Heart right ventricle (tissue), 16 donors: ENCODE data around the gene RIMKLA. TPM values are rescaled to one million over a fixed set of nuclear protein-coding genes. Genes with fewer than 3 reads are reported as not detected.

ENCODE experiments used
- ATAC-seq, 8 donors: fragments of 200-7000 bp; cut with Tn5 transposase; one replicate each; pipeline ENCODE4 v1.9.1; 2020; ENCODE audit warnings: mild to moderate bottlenecking in 8 of 8, moderate library complexity in 8 of 8, moderate number of reproducible peaks in 1 of 8
- DNase-seq, 2 donors: peaks; one replicate each; pipeline ENCODE4 v3.0.0-alpha.2; 2020
- H3K27ac ChIP-seq, 10 donors: fragments of 200-600 bp; sonication (generic) in 2 of 10; one replicate each; pipeline versions ENCODE4 v1.5.0 to v1.8.0; 2020 to 2022; ENCODE audit warnings: mild to moderate bottlenecking in 3 of 10
- H3K27me3 ChIP-seq, 7 donors: fragments of 200-600 bp; one replicate each; pipeline ENCODE4 v1.8.0; 2021 to 2022; ENCODE audit warnings: mild to moderate bottlenecking in 2 of 7
- H3K36me3 ChIP-seq, 9 donors: fragments of 200-600 bp; sonication (generic) in 1 of 9; one replicate each; pipeline versions ENCODE4 v1.5.0 to v1.8.0; 2020 to 2022; ENCODE audit warnings: mild to moderate bottlenecking in 2 of 9
- H3K4me1 ChIP-seq, 9 donors: fragments of 200-600 bp; sonication (generic) in 1 of 9; one replicate each; pipeline versions ENCODE4 v1.5.0 to v1.8.0; 2020 to 2022; ENCODE audit warnings: mild to moderate bottlenecking in 4 of 9
- H3K4me3 ChIP-seq, 10 donors: fragments of 200-600 bp; sonication (generic) in 2 of 10; one replicate each; pipeline versions ENCODE4 v1.5.0 to v1.8.0; 2020 to 2022; ENCODE audit warnings: mild to moderate bottlenecking in 7 of 10, moderate library complexity in 2 of 10
- H3K9me3 ChIP-seq, 11 donors: fragments of 200-600 bp in 10 of 11; sonication (generic) in 2 of 11; one replicate each; pipeline versions ENCODE4 v1.5.0 to v1.8.0; 2013 to 2022; ENCODE audit warnings: mild to moderate bottlenecking in 2 of 11, control low read depth in 1 of 11, moderate library complexity in 1 of 11
- WGBS, 2 donors: extraction: QIAGEN DNeasy Blood & Tissue Kit; methylation state at CpG; one replicate each; pipeline ENCODE4 v1.1.7; 2013; ENCODE audit warnings: inconsistent platforms in 1 of 2; 5-methylcytosine and 5-hydroxymethylcytosine counted together
- intact Hi-C, 10 donors: fragments of 100-400 bp; cut with DNase I; formaldehyde crosslinking; loops; one replicate each; pipeline versions ENCODE4 v1.11.1 to v1.14.2; 2022
- polyA plus RNA-seq, 2 donors: library from polyadenylated mRNA; stranded (reverse); fragments of 200-250 nt; gene quantifications; one replicate each; pipeline ENCODE4 v1.2.3, GENCODE V29; 2013
- total RNA-seq, 10 donors: library from RNA; stranded (reverse); fragmentation: NEBNext Ultra II Directional in 3 of 10; extraction: Animal tissue kit (Norgen Biotek cat#: 25700) in 3 of 10; gene quantifications; one replicate each; pipeline versions ENCODE4 v1.2.1 to v1.2.4, GENCODE V29; 2021 to 2023
- TF ChIP-seq, protein P1 (sequence below), 9 donors: fragments of 200-600 bp; sonication (generic) in 2 of 9; IDR thresholded peaks; one replicate each; pipeline versions ENCODE4 v1.5.0 to v1.8.0; 2021 to 2022; ENCODE audit warnings: antibody characterized with exemption in 9 of 9, mild to moderate bottlenecking in 5 of 9, moderate library complexity in 1 of 9
- donor health status: Arrhythmogenic right ventricular cardiomyopathy.
- donor health status: ischemic (EF 13 %, LVEDD 7.1; RV severe dilation, severe dysfunction).
- donor health status: healthy with polysubstance abuse.
- donor health status: DM: no; HTN: yes; CAD: no.
- donor health status: DM: no; HTN: no; CAD: no.
- donor health status: ischemic (EF 25% LVEDD 6.9; RV normal size, moderate dysfunction).
- donor health status: ischemic (EF 25% LVEDD 5.7; RV mildly dilated, moderate dysfunction).
- donor health status: healthy.
- donor health status: DM: yes; HTN: yes; CAD: no.
- donor health status: Ischemic cardiomyopathy.
- donor health status: ischemic (EF 35%, LVEDD 5.7; RV mildly dilated, moderate dysfunction).
- donor health status: nonischemic (EF 11% LVEDD 7.7; RV severe dilation, severe dysfunction).
- donor health status: DM: yes; HTN: yes; CAD: no.
- donor health status: PGD.
- donor health status: ischemic (EF 29% LVEDD 5.4; RV normal size, mild dysfunction).
- donor health status: nonischemic (EF 23%, LVEDD 6.1; RV moderate dilation, normal function).

RIMKLA gene
- total and polyA plus RNA-seq, 12 donors = 0.80 to 16.7 (median 8.3) TPM

DNA sequence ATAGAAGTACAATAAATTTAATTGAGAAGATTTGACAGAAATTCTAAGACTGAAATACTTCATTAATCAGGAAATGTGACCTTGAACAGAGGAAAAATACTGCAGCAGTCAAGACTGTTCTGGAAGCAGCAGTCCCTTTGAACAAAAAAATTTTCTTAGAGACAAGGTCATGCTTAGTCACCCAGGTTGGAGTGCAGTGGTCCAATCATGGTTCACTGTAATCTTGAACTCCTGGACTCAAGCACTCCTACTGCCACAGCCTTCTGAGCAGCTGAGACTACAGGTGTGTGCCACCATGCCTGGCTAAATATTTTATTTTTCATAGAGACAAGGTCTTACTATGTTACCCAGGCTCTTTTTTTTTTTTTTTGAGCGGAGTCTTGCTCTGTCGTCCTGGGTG is 80.6 kb downstream of the RIMKLA start:
- WGBS, 2 donors = 74 to 84% methylated on average over 2 of the region's 2 CpGs
- H3K4me1 ChIP-seq = peaks cover 8 to 39% (median 32%) of the 10 kb centered on the region in 9 donors
- ATAC-seq (no peak), DNase-seq (no peak)
- H3K27ac ChIP-seq = no peak overlapping the region
- H3K36me3 ChIP-seq = peaks cover 0 to 43% (median 17%) of the 10 kb centered on the region in 9 donors
- no peaks in the 10 kb centered on the region for H3K27me3 ChIP-seq
- TF ChIP-seq, protein P1, sequence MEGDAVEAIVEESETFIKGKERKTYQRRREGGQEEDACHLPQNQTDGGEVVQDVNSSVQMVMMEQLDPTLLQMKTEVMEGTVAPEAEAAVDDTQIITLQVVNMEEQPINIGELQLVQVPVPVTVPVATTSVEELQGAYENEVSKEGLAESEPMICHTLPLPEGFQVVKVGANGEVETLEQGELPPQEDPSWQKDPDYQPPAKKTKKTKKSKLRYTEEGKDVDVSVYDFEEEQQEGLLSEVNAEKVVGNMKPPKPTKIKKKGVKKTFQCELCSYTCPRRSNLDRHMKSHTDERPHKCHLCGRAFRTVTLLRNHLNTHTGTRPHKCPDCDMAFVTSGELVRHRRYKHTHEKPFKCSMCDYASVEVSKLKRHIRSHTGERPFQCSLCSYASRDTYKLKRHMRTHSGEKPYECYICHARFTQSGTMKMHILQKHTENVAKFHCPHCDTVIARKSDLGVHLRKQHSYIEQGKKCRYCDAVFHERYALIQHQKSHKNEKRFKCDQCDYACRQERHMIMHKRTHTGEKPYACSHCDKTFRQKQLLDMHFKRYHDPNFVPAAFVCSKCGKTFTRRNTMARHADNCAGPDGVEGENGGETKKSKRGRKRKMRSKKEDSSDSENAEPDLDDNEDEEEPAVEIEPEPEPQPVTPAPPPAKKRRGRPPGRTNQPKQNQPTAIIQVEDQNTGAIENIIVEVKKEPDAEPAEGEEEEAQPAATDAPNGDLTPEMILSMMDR (IDR thresholded peaks at IDR 0.05) = no peak
- intact Hi-C loops = loop anchor here in 3 of 10 donors (5.0 to 10.0 kb wide), 3 partner anchors 124 to 286 kb away; partner anchors contain the start of genes FOXJ3 (in 1 of the 3) and PPIH (in 1 of the 3)
- no peaks in the 10 kb centered on the region for H3K9me3 ChIP-seq
- no peak overlapping the region for H3K4me3 ChIP-seq

DNA sequence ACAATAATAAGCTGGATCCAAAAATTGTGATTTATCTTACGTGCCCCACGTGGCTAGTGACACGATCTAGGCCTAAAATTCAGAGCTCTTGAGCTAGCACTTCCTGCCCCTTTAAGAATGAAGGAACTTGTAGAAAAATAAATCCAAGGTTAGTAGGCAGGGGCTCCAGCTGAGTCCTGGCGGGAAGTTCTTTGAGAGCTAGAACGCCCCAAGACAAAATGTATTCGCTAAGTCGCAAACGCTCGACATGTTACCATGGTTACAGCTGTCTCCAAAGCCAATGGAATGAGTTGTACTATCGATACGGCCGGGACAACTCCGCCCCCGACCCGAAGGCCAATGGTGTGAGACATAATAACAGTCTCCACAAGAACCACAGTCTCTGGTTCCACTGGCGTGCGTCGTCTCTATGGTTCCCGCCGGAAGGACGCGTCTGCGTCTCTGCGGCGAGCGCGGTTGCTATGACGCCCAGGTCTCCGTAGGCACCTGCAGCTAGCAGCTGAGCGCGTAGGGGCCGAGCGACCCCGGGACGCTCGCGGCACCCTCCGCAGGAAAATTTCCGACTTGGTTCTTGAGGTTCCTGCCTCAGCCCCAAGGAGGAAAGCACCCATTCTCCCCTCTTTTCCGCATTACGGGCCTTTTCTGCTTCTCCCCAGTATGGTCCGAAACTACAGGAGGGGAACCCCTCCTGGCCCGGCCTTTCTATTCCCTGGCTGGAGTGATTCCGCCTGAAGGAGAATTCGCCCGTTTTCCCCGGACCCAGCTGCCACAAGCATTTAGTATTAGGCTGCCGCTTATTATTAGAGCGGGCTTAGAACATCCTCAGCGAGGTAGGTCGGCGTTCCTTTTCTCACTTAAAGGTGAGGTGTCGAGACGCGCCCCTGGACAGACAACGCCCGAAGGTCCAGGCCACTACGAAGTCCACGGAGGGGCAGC is 82.5 kb downstream of the RIMKLA start, which contains the start of gene CCDC30:
Gene CCDC30 (plus strand): TSS at position 459 of the 936 bp plus-strand sequence. CDS start 17,266 bp downstream, outside the sequence.
- TF ChIP-seq, protein P1 (IDR thresholded peaks at IDR 0.05) = no peak
- peak within 1 kb of the TSS in 6 of 10 donors; percentile 28 to 61 (median 51) for H3K27ac ChIP-seq
- peaks cover 0 to 25% (median 19%) of the 10 kb centered on the region in 9 donors for H3K4me1 ChIP-seq
- H3K27me3 ChIP-seq = no peaks in the 10 kb centered on the region
- 1% methylated on average over 59 of the region's 59 CpGs for WGBS, 2 donors
- peak within 1 kb of the TSS; percentile 47 to 89 (median 76) for H3K4me3 ChIP-seq
- peak; percentile 90 to 96 for DNase-seq
- intact Hi-C loops = loop anchor here in 3 of 10 donors (5.0 to 10.0 kb wide), 3 partner anchors 126 to 288 kb away; partner anchors contain the start of genes FOXJ3 (in 1 of the 3) and PPIH (in 1 of the 3)
- H3K36me3 ChIP-seq = peaks cover 0 to 35% (median 17%) of the 10 kb centered on the region in 9 donors
- H3K9me3 ChIP-seq = no peaks in the 10 kb centered on the region
- peak; percentile 99 to 100 (median 100) for ATAC-seq

DNA sequence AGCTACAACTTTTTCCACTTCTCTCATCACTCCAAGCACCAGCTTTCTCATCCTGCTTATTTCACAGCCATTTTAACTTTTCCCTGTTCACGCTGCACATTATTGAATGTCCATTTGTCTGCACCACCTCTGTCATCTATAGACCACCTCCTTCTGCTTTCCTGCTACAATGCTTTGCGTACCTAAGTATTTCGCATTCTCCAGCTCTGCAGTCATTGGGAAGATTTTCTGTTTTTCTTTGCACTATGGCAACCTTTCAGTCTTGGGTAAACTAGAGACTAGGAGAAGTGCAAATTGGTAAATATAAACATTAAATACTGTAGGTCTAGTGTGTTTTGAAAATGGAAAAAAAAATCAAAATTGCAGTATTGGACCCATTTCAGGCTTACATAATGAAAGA is 83.3 kb downstream of the RIMKLA start:
- H3K36me3 ChIP-seq = peaks cover 0 to 27% (median 17%) of the 10 kb centered on the region in 9 donors
- no peaks in the 10 kb centered on the region for H3K27me3 ChIP-seq
- H3K4me1 ChIP-seq = peaks cover 0 to 21% (median 16%) of the 10 kb centered on the region in 9 donors
- ATAC-seq (no peak), DNase-seq (no peak)
- intact Hi-C loops = loop anchor here in 3 of 10 donors (5.0 to 10.0 kb wide), 3 partner anchors 127 to 289 kb away; partner anchors contain the start of genes FOXJ3 (in 1 of the 3) and PPIH (in 1 of the 3)
- no peaks in the 10 kb centered on the region for H3K9me3 ChIP-seq
- H3K27ac ChIP-seq = peak overlapping the region in 1 of 10 donors; percentile 28
- TF ChIP-seq, protein P1 (IDR thresholded peaks at IDR 0.05) = no peak
- WGBS, 2 donors = 80 to 91% methylated on average over 3 of the region's 3 CpGs
- peak overlapping the region in 6 of 10 donors; percentile 69 to 89 (median 83) for H3K4me3 ChIP-seq

DNA sequence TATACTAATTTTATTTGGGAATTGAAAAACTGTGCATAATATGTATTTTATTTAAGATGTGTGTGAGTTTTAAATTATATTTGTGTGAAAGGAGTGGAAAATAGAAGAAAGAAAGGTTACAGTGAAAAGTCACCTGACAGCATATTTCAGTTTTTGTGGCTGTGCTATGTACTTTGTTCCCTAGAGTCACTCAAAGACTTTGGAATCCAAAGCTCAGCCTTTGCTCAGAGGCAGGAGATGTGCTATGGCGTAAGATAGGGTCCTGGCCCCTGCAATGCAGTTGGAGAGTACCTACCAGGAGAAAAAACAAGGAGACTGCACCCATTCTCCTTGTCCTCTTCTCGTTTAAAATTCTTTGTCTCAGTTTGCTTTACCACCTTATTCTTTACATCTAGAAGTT is 85.4 kb downstream of the RIMKLA start:
- Histone ChIP-seq H3K4me1 (peaks cover 0 to 21% (median 16%) of the 10 kb centered on the region in 9 donors), H3K27ac (no peak overlapping the region), H3K36me3 (peaks cover 0 to 6% (median 0%) of the 10 kb centered on the region in 9 donors), H3K27me3 (no peaks in the 10 kb centered on the region), H3K9me3 (no peaks in the 10 kb centered on the region), H3K4me3 (no peak overlapping the region)
- TF ChIP-seq, protein P1 (IDR thresholded peaks at IDR 0.05) = no peak
- 85 to 91% methylated on average over 2 of the region's 2 CpGs for WGBS, 2 donors
- intact Hi-C loops = loop anchor here in 2 of 10 donors (10.0 kb wide), 2 partner anchors 189 to 291 kb away; partner anchors contain the start of gene PPIH (in 1 of the 2)
- ATAC-seq (no peak), DNase-seq (no peak)
